Stimulated activated CD8-positive, alpha-beta memory T cell treated with anti-CD3 and anti-CD28 coated beads, Interleukin-12 subunit alpha, Interleukin-12 subunit beta, amount 100 ng/mL, for 24 hours (primary cell): ENCODE data around the gene TMEM271.
"Not testable (repeated sequence)": the region's sequence is repeated elsewhere in the genome, so short reads cannot be mapped to it uniquely, and the experiment has no call there.

Source experiments
- DNase-seq: peaks from one replicate; pipeline ENCODE4 v3.0.0-alpha.2; 2020; ENCODE audit errors: extremely low read depth

TMEM271 gene

DNA sequence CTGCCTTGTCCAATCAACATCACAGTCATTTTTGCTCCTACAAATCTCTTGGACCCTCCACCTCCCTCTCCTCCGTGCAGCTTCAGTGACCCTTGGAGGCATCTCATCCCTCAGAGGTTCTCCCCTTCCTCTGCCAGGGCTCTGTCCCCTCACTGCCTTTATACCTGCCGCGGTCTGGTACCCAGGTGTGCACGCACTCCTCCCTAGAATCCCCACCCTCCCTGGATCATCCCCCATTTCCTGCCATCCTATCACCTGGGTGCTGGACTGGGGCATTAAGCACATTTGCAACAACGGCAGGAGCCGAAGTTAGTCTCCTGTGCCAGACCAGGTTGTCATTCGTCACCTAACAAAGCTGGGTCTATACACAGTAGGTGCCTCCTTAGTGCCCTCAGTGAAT, 10.1 kb downstream of the TMEM271 start:
- no peak for DNase-seq

DNA sequence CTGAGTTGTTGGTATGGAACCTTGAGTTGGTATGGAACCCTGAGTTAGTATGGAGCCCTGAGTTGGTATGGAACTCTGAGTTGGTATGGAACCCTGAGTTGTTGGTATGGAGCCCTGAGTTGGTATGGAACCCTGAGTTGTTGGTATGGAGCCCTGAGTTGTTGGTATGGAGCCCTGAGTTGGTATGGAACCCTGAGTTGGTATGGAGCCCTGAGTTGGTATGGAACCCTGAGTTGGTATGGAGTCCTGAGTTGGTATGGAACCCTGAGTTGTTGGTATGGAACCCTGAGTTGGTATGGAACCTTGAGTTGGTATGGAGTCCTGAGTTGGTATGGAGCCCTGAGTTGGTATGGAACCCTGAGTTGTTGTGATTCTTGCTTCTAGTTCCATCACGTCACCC, 10.5 kb downstream of the TMEM271 start:
- DNase-seq = not testable (repeated sequence)

DNA sequence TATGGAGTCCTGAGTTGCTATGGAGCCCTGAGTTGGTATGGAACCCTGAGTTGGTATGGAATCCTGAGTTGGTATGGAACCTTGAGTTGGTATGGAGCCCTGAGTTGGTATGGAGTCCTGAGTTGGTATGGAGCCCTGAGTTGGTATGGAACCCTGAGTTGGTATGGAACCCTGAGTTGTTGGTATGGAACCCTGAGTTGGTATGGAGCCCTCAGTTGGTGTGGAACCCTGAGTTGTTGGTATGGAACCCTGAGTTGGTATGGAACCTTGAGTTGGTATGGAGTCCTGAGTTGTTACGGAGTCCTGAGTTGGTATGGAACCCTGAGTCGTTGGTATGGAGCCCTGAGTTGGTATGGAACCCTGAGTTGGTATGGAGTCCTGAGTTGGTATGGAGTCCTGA, 13.6 kb downstream of the TMEM271 start:
- DNase-seq = not testable (repeated sequence)

DNA sequence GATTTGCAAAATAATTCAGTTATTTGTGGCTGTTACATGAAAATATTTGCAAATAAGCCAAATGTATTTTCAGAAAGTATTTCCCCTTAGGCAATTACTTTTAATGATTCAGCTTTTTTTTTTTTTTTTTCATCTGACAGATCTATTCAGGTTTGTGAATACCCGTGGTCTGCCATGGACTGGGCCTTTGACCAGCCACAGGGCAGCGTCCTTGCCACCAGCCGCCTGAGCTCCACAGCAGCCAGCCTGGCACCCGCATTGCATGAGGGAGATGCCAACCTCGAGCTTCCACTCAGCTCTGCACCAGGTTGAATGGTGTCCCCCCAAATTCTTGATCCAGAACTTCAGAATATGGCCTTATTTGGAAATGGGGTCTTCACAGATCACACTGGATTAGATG, 14.7 kb downstream of the TMEM271 start:
- no peak for DNase-seq

DNA sequence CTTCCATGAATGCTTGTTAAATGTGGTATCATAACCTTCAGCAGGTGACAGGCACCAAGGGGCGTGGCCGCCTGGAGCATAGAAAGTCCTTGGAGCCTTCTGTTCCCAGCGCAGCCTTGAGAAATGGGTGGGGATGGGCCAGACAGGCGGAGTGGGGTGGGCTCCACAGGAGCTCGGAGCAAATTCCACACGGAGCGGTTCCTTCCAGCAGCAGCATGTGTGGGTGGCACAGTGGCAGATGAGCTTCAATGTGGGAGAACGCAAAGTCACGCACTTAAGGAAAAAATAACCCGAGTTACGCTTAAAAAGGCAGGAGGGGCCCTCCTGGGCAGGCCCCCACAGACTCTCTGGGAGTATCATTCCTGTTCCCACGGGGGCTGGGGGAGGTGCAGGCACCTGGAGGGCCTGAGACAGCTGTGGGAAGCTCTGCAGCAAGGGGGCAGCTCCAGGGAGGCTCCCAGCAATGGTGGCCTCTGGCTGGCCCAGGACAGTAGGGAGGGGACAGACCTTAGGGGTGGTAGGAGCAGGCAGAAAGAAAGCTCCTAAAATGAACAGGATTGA, 15.3 kb downstream of the TMEM271 start:
- no peak for DNase-seq

DNA sequence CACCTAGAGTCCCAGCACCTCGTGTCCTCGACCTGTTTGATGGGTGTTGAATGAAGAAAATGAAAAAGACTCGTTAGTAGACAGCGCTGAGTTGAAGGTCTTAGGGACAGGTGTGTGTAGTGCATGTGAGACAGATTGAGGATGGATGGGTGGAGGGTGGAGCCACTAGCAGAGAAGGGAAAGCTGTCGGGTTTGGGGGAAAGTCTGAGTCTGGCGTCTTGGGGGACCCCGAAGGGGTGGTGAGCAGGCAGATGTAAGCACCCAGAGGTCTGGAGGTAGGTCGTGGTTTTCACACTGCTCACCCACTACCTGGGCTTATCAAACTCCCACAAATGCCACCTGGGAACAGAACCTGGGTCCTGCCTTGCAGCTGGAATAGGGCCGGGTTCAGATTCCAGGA, 16.0 kb downstream of the TMEM271 start:
- DNase-seq = no peak

DNA sequence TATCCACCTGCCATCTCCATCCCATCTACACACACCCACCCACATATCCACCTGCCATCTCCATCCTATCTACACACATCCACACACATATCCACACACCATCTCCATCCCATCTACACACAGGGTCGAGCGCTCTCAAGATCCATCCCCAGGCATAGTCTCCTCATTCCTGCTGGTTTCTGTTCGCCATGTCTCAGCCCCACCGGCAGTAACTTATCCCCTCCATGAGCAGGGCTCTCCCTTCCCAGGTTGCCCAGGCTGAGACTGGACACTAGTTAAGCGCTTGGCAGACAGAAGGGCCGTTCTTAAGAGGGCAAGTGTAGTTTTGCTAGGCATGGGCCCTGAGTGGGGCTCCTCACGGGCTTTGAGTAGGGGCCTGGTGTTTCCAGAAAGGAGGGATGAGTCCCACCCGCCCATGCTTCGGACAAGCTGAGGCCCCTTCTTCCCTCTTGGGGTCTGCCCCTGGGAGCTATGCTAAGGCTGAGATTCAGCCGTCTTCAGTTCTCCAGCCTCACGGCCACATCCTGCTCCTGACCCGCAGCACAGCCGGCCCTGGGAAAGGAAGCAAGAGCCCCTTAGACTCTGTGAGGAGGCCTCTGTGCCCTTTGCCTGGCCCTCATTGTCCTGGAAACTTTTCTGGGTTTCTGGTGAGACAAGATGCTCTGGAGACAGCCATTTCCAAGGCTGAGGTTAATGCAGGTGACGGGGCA, 20.4 kb downstream of the TMEM271 start:
- DNase-seq = no peak

DNA sequence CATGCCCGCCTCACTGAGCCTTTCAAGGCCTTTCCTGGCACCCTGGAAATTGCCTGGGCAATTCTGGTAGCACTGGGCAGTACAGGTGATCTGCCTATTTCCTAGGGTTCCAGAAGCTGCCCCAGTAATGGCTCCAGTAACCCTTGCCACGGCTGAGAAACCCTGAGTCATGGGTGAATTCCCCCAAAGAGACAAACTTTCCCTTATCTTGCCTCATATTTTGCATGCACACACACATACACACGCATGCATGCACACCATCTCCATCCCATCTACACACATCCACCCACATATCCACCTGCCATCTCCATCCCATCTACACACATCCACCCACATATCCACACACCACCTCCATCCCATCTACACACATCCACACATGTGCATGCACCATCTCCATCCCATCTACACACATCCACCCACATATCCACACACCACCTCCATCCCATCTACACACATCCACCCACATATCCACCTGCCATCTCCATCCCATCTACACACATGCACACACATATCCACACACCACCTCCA, 21.2 kb downstream of the TMEM271 start:
- not testable (repeated sequence) for DNase-seq

DNA sequence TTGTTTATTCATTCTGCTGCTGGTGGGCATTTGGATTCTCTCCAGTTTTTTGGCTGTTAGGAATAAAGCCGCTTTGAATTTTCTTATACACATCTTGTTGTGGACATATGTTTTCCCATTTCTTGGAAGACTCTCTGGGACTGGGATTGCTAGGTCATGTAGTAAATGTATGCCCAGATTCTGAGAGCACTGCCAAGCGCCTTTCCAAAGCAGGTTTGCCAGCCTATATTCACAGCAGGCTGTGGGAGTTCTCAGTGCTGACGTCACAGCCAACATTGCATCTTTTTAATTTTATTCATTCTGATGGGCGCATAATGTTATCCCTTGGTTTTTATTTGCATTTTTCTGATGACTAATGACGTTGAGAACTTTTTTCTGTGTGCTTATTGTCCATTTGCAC, 24.1 kb downstream of the TMEM271 start:
- DNase-seq = no peak

DNA sequence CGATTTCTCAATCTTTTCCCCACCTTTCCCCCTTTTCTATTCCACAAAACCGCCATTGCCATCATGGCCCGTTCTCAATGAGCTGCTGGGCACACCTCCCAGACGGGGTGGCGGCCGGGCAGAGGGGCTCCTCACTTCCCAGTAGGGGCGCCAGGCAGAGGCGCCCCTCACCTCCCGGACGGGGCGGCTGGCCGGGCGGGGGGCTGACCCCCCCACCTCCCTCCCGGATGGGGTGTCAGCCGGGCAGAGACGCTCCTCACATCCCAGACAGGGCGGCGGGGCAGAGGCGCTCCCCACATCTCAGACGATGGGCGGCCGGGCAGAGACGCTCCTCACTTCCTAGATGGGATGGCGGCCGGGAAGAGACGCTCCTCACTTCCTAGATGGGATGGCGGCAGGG, 25.8 kb downstream of the TMEM271 start:
- DNase-seq = not testable (repeated sequence)

DNA sequence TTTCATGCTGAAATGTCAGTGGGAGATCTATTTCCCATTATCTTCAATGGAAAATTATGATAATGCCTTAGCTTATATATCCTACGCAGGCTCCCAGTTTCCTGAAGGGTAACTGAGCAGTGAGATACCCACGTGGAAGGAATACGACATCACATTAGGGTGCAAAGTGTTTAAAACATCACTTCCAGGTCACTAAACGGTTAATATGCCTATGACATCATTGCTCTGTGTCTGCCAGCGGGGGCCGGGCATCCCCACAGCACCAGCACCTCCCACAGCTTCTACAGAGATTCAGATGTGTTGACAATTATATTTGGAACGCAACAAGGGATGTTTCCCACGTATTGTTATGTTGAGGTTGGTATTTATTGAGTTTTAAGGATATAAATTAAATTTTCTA, 27.1 kb downstream of the TMEM271 start:
- DNase-seq = no peak

DNA sequence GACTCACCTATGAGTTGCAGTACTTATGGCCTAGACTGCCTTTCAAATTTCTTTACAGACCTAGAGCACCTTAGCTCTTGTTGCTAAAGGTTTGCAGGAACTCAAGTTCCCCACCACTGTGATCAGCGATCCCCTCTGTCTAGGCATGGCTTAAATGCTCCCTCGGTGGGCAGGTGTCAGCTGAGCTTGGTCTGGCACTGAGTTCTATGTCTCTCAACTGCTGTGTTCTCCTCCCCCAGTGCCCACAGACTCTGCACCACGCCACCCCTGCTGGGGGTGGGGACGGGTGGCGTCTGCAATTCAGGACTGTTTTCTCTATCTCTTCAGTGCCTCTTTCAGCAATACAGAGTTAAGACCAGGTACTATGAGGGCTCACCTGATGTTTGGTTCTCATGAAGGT, 30.5 kb downstream of the TMEM271 start:
- DNase-seq = no peak

DNA sequence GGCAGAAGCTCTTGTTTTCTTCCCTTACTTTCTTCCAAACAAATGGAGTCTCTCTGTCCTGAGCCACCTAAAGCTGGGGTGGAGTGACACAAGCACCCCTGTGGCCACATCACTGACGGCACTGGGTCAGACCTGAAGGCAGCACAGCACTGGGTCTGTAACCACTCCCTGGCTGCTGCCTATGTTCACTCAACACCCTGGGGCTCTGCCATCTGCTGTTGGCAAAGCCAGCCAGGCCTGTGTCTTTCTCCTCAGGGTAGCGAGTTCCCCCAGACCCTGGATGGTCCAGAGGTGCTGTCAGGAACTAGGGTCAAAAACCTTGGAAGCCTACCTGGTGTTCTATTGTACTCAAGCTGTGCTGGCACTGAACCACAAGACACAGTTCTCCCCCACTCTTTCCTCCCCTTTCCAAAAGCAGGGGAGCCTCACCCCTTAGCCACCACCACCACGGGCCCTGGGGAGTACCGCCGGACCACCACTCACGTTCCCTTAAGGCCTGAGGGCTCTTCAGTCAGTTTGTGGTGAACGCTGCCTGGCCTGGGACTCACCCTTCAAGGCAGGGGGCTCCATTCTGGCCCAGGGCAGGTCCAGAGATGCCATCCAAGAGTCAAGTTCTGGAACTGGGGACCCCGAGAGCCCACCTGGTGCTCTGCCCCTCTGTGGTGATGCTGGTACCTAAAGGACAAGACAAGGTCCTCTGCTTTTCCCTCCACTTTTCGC, 31.5 kb downstream of the TMEM271 start:
- DNase-seq = no peak

DNA sequence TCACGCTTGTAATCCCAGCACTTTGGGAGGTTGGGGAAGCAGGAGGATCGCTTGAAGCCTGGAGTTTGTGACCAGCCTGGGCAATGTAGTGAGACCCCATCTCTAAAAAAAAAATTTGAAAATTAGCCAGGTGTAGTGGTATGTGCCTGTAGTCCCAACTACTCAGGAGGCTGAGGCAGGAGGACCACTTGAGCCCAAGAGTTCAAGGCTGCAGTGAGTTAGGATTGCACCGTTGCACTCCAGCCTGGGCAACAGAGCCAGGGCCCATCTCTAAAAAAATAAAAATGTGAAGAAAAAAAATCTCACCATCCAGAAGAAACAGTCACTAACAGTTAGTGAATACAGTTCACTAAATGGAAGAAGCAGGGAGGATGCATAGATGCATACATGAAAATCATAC, 34.8 kb downstream of the TMEM271 start:
- DNase-seq = no peak

DNA sequence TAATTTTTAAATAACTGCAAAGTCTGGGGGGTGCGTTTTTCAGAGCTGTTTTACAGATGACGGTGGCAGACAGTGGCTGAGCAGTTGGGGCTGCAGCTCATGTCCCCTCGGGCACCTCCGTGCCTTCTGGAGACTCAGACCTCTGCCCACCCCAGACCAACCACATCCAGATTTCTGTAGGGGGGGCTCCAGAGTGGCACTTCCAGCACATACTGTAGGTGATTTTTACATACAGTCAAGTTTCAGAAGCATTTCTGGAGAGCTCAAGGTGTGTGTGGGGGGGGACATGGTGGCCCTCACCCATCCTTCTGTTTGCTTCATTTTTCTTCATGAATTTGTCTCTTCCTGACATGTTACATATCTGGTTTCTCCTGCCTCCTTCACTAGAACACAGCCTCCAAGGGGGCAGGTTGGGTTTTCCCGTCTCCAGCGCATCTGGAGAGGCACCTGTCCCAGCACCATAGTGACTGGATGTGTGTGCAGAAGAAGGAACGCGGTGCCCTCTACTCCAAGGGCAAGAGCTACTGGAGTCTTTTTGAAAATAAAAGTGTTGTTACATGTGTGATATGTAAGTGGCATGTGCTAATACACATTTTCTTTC, 37.5 kb downstream of the TMEM271 start:
- DNase-seq = no peak

DNA sequence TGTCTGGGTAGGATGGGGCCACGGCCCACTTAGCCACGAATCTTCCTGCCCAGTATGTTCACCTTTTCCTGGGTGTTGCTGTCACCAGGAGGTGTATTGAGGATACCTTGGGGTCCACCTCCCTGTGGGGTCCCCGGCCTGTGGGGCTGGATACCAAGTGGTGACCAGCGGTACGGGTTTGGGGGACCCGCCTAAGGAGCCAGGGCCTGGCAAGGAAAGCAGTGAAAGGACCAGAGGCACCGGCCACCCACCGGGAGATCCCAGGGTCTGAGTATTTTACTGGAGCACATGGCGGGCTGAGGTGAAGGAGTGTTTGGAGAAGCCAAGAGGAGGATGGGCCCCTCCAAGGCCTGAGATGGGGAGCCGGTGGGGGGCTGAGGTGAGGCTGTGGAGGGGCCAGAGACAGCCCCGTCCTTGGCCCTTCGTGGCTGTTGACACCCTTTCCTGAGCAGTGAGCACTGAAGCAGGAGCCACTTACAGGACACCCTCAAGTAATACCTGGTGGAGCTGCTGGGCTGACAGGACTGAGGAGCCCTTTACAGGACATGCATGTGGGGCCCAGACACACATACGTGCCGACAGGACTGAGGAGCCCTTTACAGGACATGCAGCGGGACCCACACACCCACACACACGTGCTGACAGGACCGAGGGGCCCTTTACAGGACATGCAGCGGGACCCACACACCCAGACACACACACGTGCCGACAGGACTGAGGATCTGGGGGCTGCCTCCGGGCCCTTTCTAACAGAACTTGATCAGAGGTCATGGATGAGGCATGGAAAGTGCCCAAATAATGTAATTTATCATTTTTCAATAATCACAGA, 38.4 kb downstream of the TMEM271 start:
- DNase-seq = no peak

DNA sequence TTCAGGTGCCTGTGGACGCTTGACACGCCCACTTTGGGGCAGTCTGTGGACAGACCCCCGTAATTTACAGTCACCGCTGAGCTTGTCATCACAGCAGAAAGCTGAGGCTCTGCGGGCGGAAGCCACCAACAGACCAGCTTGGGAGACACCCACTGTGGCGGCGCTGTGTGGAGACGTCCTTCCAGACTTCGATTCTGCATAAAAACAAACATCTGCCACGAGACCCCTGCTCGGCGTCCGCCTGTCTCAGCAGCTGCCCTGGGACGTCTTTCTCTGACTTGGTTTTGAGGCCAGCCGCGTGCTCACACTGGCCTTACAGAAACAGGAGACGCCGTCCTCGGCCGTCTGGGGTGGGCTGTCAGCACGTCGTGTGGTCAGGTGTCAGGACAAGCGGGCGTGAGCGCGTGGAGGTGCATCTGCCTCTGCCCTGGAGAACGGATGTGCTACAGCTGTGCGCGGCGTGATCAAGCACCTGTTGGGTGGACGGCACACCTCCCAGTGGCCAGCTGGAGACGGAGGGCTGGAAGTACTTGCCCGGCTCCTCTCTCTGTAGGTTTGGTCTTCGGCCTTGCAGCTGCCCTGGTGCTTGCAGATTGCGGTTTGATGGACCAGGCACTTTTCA, 39.6 kb downstream of the TMEM271 start:
- DNase-seq = no peak

DNA sequence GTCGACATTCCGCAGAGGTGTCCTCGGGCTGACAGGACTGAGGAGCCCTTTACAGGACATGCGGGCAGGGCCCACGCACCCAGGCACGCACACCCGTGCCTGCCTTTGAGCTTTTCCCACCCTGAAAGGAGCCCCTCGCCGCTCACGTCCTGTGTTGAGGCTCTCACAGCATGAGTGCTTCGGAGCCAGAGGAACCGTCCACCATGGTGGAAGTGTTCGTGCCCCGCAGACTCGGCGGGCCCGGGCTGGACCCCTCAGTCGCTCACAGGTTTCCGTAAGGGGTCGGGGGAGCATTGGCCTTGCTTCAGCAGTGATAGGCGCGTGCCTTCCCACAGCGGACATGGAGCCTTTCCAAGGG, 40.2 kb downstream of the TMEM271 start:
- no peak for DNase-seq

DNA sequence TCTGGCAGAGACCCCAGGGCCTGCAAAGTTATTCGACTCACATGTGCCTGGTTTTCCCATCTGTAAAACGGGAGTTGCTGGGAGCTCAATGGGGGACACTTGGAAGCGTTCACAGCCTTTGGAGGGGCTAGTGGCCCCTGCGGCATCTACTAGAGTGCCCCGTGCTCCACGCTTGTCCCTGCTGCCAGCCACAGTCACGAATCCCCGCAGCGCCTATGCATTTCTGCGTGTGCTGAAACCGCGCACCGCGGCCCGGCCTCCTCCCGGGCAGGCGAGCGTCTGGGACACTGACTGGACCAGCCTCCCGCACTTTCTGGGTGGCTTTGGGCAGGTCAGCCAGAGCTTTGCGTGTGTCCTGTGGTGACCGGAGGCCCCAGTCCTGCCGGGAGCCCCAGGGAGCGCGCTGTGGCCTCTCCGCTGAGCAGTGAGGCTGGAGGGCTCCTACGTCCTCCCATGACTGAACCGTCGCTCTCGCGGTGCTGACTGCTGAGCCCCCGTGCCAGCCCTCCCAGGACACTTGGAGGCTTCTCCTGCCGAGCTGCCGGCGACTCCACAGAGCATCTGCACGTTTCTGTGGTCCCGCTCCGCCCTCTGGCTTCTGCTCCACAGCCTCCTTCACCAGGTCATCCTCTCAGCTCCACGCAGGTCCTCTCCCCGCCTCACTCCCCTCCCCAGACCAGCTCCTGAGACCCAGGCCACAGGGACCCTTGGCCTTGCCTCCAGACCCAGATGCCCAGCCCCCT, 40.7 kb downstream of the TMEM271 start:
- DNase-seq = no peak

DNA sequence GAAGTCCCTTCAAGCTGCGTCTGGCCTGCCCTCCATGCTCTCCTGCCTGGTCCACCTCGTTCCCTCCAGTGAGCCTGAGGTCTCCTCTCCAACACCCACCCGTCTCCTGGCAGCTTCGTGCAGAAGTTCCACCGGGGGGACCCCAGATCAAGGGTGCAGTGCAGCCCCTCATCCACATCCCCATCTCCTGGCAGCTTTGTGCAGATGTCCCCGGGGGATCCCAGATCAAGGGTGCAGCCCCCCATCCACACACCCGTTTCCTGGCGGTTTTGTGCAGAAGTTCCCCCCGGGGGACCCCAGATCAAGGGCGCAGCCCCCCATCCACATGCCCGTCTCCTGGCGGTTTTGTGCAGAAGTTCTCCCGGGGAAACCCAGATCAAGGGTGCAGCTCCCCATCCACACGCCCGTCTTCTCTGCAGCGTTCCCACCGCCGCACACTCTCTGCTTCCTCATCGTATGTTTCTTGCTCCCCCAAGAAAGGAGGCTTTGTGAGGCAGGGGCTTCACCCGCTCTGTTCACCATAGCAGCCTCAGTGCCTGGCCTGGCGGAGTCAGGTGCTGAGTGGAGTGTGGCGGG, 41.4 kb downstream of the TMEM271 start:
- DNase-seq = no peak
